ENCODE measurements around the gene SPATA25.

SPATA25 gene

GRCh38 chr20:45925821-45926506 is 38.5 kb upstream of the SPATA25 start:
- TF ChIP-seq TEAD4 (IDR thresholded peaks at IDR 0.05) (no peak), MAX (IDR thresholded peaks at IDR 0.05) (no peak), CREB1 (IDR thresholded peaks at IDR 0.05; ENCODE audit: low read depth) (no peak), REST (IDR thresholded peaks at IDR 0.05; ENCODE audit: low read depth) (no peak), TAF1 (IDR thresholded peaks at IDR 0.05; ENCODE audit: low read depth) (no peak), FOXM1 (IDR thresholded peaks at IDR 0.05; ENCODE audit: borderline replicate concordance, low read depth) (no peak), EGR1 (IDR thresholded peaks at IDR 0.05) (no peak), CEBPB (IDR thresholded peaks at IDR 0.05) (no peak), ZBTB7A (IDR thresholded peaks at IDR 0.05; ENCODE audit: low read depth) (no peak), NFIC (IDR thresholded peaks at IDR 0.05) (no peak), USF1 (IDR thresholded peaks at IDR 0.05) (no peak)

- TF ChIP-seq YY1 (IDR thresholded peaks at IDR 0.05; ENCODE audit: low read depth) (no peak), REST (IDR thresholded peaks at IDR 0.05; ENCODE audit: low read depth) (no peak), TAF1 (IDR thresholded peaks at IDR 0.05; ENCODE audit: low read depth) (no peak), TCF12 (IDR thresholded peaks at IDR 0.05; ENCODE audit: low read depth) (no peak), FOXM1 (IDR thresholded peaks at IDR 0.05; ENCODE audit: borderline replicate concordance, low read depth) (no peak), EGR1 (IDR thresholded peaks at IDR 0.05) (no peak), MAX (IDR thresholded peaks at IDR 0.05) (no peak), CEBPB (IDR thresholded peaks at IDR 0.05) (no peak), TEAD4 (IDR thresholded peaks at IDR 0.05) (no peak)
Measured at GRCh38 chr20:45924391-45925261, 37.2 kb upstream of the SPATA25 start.

GRCh38 chr20:45921337-45922189 is 34.1 kb upstream of the SPATA25 start:
- TF ChIP-seq FOXM1 (IDR thresholded peaks at IDR 0.05; ENCODE audit: borderline replicate concordance, low read depth) (no peak), ZBTB7A (IDR thresholded peaks at IDR 0.05; ENCODE audit: low read depth) (no peak), CREB1 (IDR thresholded peaks at IDR 0.05; ENCODE audit: low read depth) (no peak), EGR1 (IDR thresholded peaks at IDR 0.05) (no peak), EP300 (IDR thresholded peaks at IDR 0.05; ENCODE audit: borderline replicate concordance) (no peak)

GRCh38 chr20:45920462-45921336 is 33.3 kb upstream of the SPATA25 start:
- TF ChIP-seq MAX (IDR thresholded peaks at IDR 0.05) (no peak), TCF12 (IDR thresholded peaks at IDR 0.05; ENCODE audit: low read depth) (no peak), ZBTB7A (IDR thresholded peaks at IDR 0.05; ENCODE audit: low read depth) (no peak), FOXM1 (IDR thresholded peaks at IDR 0.05; ENCODE audit: borderline replicate concordance, low read depth) (no peak), REST (IDR thresholded peaks at IDR 0.05; ENCODE audit: low read depth) (no peak), CEBPB (IDR thresholded peaks at IDR 0.05) (no peak), TEAD4 (IDR thresholded peaks at IDR 0.05) (no peak), TAF1 (IDR thresholded peaks at IDR 0.05; ENCODE audit: low read depth) (no peak), RAD21 (IDR thresholded peaks at IDR 0.05; ENCODE audit: low read depth) (no peak), EP300 (IDR thresholded peaks at IDR 0.05; ENCODE audit: borderline replicate concordance) (no peak), NFIC (IDR thresholded peaks at IDR 0.05) (no peak), EGR1 (IDR thresholded peaks at IDR 0.05) (no peak)

All from Ishikawa (cell line).